K562 (cell line): ENCODE measurements around the gene SUOX. TPM values are rescaled to one million over a fixed set of nuclear protein-coding genes. Genes with fewer than 3 reads are reported as not detected.

Source experiments
- ATAC-seq: fragments of 200-7000 bp; cut with Tn5 transposase; 3 replicates; pipeline ENCODE4 v1.9.1; 2020; ENCODE audit warnings: moderate library complexity
- BruUV-seq: library from RNA; stranded (reverse); fragments of 400-500 nt; replicated peaks from 2 replicates; lab custom pipeline; 2021; lab: Mats Ljungman, UMichigan
- CTCF ChIA-PET: fragments of 300-600 bp; formaldehyde crosslinking; extraction: SDS; loops from one replicate; lab custom pipeline; 2021; ENCODE audit warnings: low intra/inter-chr PET ratio; lab: Yijun Ruan, JAX
- POLR2A ChIA-PET: fragments of 300-600, 350-650 bp; sonication (Branson Sonifier 250); formaldehyde crosslinking; extraction: SDS; loops from one replicate; lab custom pipeline; 2021; ENCODE audit warnings: antibody characterized with exemption, inconsistent platforms; lab: Yijun Ruan, JAX
- DNase-seq, 4 experiments: peaks; one replicate each; pipeline versions ENCODE4 v3.0.0 to v3.0.0-alpha.2; 2011 to 2018; ENCODE audit warnings: low spot score in 3 of 4, mixed read lengths in 3 of 4; ENCODE audit errors: extremely low read depth in 1 of 4
- FAIRE-seq: peaks from 2 replicates; lab custom pipeline; 2011; peaks lifted over from hg19 to GRCh38; lab: Jason Lieb, UNC
- H2AFZ ChIP-seq: 2 replicates; pipeline ENCODE4 v1.6.0; 2011; ENCODE audit warnings: low read depth, low read length, control low read depth, inconsistent platforms
- H3K27ac ChIP-seq: fragments of 200-600 bp; 3 replicates; pipeline ENCODE4 v1.8.0; 2011; ENCODE audit warnings: low read depth, mild to moderate bottlenecking, control low read depth, inconsistent platforms, low read length, moderate library complexity, mixed read lengths; ENCODE audit errors: extremely low read depth
- H3K27me3 ChIP-seq, 2 experiments: fragments of 300-600 bp in 1 of 2; 2 replicates in 1 of 2; 3 replicates in 1 of 2; pipeline versions ENCODE4 v1.6.0 to v1.8.0; 2011; ENCODE audit warnings: inconsistent platforms in 2 of 2, low read length in 2 of 2, mild to moderate bottlenecking in 1 of 2, mixed read lengths in 1 of 2, moderate library complexity in 1 of 2; ENCODE audit not compliant: control insufficient read depth in 2 of 2, insufficient read depth in 2 of 2
- H3K36me3 ChIP-seq: fragments of 300-600 bp; 3 replicates; pipeline ENCODE4 v1.8.0; 2011; ENCODE audit warnings: mild to moderate bottlenecking, low read length, inconsistent platforms; ENCODE audit not compliant: control insufficient read depth, insufficient read depth
- H3K4me1 ChIP-seq, 2 experiments: fragments of 200-600 bp in 1 of 2; replicated peaks in 1 of 2; 2 replicates in 1 of 2; 3 replicates in 1 of 2; pipeline versions ENCODE4 v1.5.1 to v1.8.0; 2011; ENCODE audit warnings: inconsistent platforms in 2 of 2, low read length in 2 of 2, mild to moderate bottlenecking in 1 of 2, mixed read lengths in 1 of 2, moderate library complexity in 1 of 2; ENCODE audit not compliant: control insufficient read depth in 2 of 2, insufficient read depth in 2 of 2
- H3K4me2 ChIP-seq: 2 replicates; pipeline ENCODE4 v1.6.1; 2011; ENCODE audit warnings: low read length, control low read depth, inconsistent platforms, mixed read lengths; ENCODE audit not compliant: insufficient read depth
- H3K4me3 ChIP-seq: fragments of 200-600 bp; sonication (generic), shearing (Covaris generic); 2 replicates; pipeline ENCODE4 v1.5.1; 2016; ENCODE audit warnings: control low read depth, inconsistent platforms
- H3K79me2 ChIP-seq: fragments of 200-600 bp; 3 replicates; pipeline ENCODE4 v1.8.0; 2011; ENCODE audit warnings: low read length, inconsistent platforms; ENCODE audit not compliant: control insufficient read depth, insufficient read depth
- H3K9ac ChIP-seq, 2 experiments: 2 replicates each; pipeline versions ENCODE4 v1.6.0 to v1.6.1; 2011; ENCODE audit warnings: low read depth in 2 of 2, low read length in 2 of 2, control low read depth in 1 of 2, inconsistent platforms in 1 of 2, mild to moderate bottlenecking in 1 of 2, mixed read lengths in 1 of 2; ENCODE audit not compliant: insufficient read depth in 1 of 2
- H3K9me1 ChIP-seq: one replicate; pipeline ENCODE4 v1.6.0; 2011; ENCODE audit warnings: inconsistent platforms, mild to moderate bottlenecking, low read length, moderate library complexity; ENCODE audit not compliant: control insufficient read depth, insufficient read depth
- H3K9me3 ChIP-seq: replicated peaks from 2 replicates; pipeline ENCODE4 v1.5.1; 2011; ENCODE audit warnings: low read depth, low read length, inconsistent platforms; ENCODE audit not compliant: control insufficient read depth, insufficient read depth
- H4K20me1 ChIP-seq: replicated peaks from 2 replicates; pipeline ENCODE4 v1.6.1; 2011; ENCODE audit warnings: low read length, inconsistent platforms, mixed read lengths; ENCODE audit not compliant: control insufficient read depth, insufficient read depth
- FOSL1 ChIP-seq: fragments of 200-800 bp; sonication (Bioruptor generic); conservative IDR thresholded peaks from 2 replicates; pipeline ENCODE4 v1.6.1; 2016; ENCODE audit warnings: missing genetic modification characterization, missing compliant biosample characterization
- PATZ1 ChIP-seq: fragments of 250-450 bp; sonication (Bioruptor Pico); IDR thresholded peaks from 2 replicates; pipeline ENCODE4 v1.5.0; 2020; ENCODE audit warnings: mild to moderate bottlenecking, borderline replicate concordance
- ZBTB5 ChIP-seq: fragments of 450-650 bp; IDR thresholded peaks from 2 replicates; pipeline ENCODE4 v1.6.1; 2017; ENCODE audit warnings: antibody characterized with exemption
- WGBS: fragments of 100-300 bp; shearing (Covaris generic); methylation state at CpG from one replicate; pipeline ENCODE4 v1.1.6; 2016; ENCODE audit warnings: low coverage, mixed read lengths; ENCODE audit not compliant: insufficient coverage; ENCODE audit errors: missing lambda C conversion rate; 5-methylcytosine and 5-hydroxymethylcytosine counted together
- in situ Hi-C: fragments of 300-500 bp; cut with MboI; formaldehyde crosslinking; loops from 4 replicates; pipeline ENCODE4 v1.15.0; 2018; ENCODE audit warnings: inconsistent platforms, mixed read lengths
- intact Hi-C: fragments of 100-400 bp; cut with micrococcal nuclease; formaldehyde crosslinking; loops from 2 replicates; pipeline ENCODE4 v1.14.2; 2022
- polyA plus RNA-seq, 8 experiments: library from polyadenylated mRNA; depleted of rRNA in 4 of 8; stranded (reverse) in 5 of 8; unstranded in 3 of 8; fragments of >200 nt; fragmentation: Nextera tagmentation in 2 of 8; fragmentation: Illumina TruSeq in 1 of 8; extraction: Ambion mirVana in 2 of 8; extraction: Trizol in 1 of 8; gene quantifications; 2 replicates each; pipeline versions ENCODE4 v1.2.1 to v1.2.3, GENCODE V29; 2011 to 2014; ENCODE audit warnings: inconsistent platforms in 1 of 8, missing spikeins in 1 of 8
- total RNA-seq, 7 experiments: library from RNA; depleted of rRNA in 6 of 7; stranded (reverse); fragments of >200 nt in 6 of 7; fragmentation: Illumina TruSeq in 2 of 7; extraction: Trizol in 2 of 7; gene quantifications; 2 replicates each; pipeline versions ENCODE4 v1.2.1 to v1.2.3, GENCODE V29; 2011 to 2021; ENCODE audit warnings: low replicate concordance in 1 of 7

Gene SUOX
- total and polyA plus RNA-seq, 9 of the 15 experiments (the other 6 are each of a cell fraction or from before 2014, with no cell fraction given), result 9.2 to 39.7 (median 25.4) TPM

GRCh38 chr12:55969356-55969755 is 27.7 kb upstream of the SUOX start:
- H3K79me2 ChIP-seq, result peaks cover 35% of the 10 kb centered on the region
- ChIA-PET CTCF (no interaction called here), POLR2A (interaction anchor here (0.5 to 1.4 kb wide), 4 partner anchors 11 to 1643 kb away, joined by 3 to 5 read pairs (median 3); no protein-coding TSS in a partner anchor)
- no TSS peak for BruUV-seq
- H3K4me2 ChIP-seq, result no peak overlapping the region
- no peak for FAIRE-seq
- H2AFZ ChIP-seq, result no peak overlapping the region
- intact Hi-C loops (no loop called here), in situ Hi-C loops (no loop called here)
- no peak overlapping the region for H3K4me3 ChIP-seq
- H3K36me3 ChIP-seq, result peaks cover 51% of the 10 kb centered on the region
- TF ChIP-seq ZBTB5 (no peak), PATZ1 (CRISPR knock-in tag) (no peak), FOSL1 (no peak)
- no peak overlapping the region for H3K9ac ChIP-seq
- 92% methylated on average over 4 of the region's 4 CpGs for WGBS
- DNase-seq, result no peak
- no peaks in the 10 kb centered on the region for H4K20me1 ChIP-seq
- no peaks in the 10 kb centered on the region for H3K27me3 ChIP-seq
- ATAC-seq, result no peak
- no peaks in the 10 kb centered on the region for H3K9me1 ChIP-seq
- no peaks in the 10 kb centered on the region for H3K9me3 ChIP-seq
- H3K4me1 ChIP-seq, result peaks cover 16 to 21% of the 10 kb centered on the region in 2 experiments
- H3K27ac ChIP-seq, result no peak overlapping the region
